HCT116 (cell line): ENCODE data around the gene TMEM131.

ENCODE experiments used
- FOSL1 ChIP-seq: IDR thresholded peaks from 2 replicates; pipeline ENCODE4 v1.6.1; 2012; ENCODE audit warnings: low read depth
- POLR2A ChIP-seq: IDR thresholded peaks from 2 replicates; pipeline ENCODE4 v1.7.0; 2011; ENCODE audit warnings: borderline replicate concordance; ENCODE audit not compliant: insufficient read depth, insufficient read length; ENCODE audit errors: extremely low read depth
- POLR2AphosphoS5 ChIP-seq: IDR thresholded peaks from 2 replicates; pipeline ENCODE4 v1.6.1; 2011; ENCODE audit warnings: mild to moderate bottlenecking, low read depth, low read length, moderate library complexity
- RAD21 ChIP-seq: IDR thresholded peaks from 2 replicates; pipeline ENCODE4 v1.6.1; 2012; ENCODE audit warnings: low read depth, mild to moderate bottlenecking
- ZFX ChIP-seq: fragments of 450-650 bp; IDR thresholded peaks from 2 replicates; pipeline ENCODE4 v1.6.1; 2017
- TF ChIP-seq, protein P1 (sequence below), 3 experiments: fragments of 200-600 bp in 1 of 3; sonication (generic) in 1 of 3; IDR thresholded peaks in 2 of 3; conservative IDR thresholded peaks in 1 of 3; 2 replicates each; pipeline ENCODE4 v1.5.1; 2012 to 2017; ENCODE audit warnings: low read depth in 2 of 3, low read length in 2 of 3, antibody characterized with exemption in 1 of 3, borderline replicate concordance in 1 of 3, control low read depth in 1 of 3, mild to moderate bottlenecking in 1 of 3, mixed read lengths in 1 of 3, mixed run types in 1 of 3, moderate library complexity in 1 of 3; ENCODE audit not compliant: insufficient read depth in 1 of 3

DNA sequence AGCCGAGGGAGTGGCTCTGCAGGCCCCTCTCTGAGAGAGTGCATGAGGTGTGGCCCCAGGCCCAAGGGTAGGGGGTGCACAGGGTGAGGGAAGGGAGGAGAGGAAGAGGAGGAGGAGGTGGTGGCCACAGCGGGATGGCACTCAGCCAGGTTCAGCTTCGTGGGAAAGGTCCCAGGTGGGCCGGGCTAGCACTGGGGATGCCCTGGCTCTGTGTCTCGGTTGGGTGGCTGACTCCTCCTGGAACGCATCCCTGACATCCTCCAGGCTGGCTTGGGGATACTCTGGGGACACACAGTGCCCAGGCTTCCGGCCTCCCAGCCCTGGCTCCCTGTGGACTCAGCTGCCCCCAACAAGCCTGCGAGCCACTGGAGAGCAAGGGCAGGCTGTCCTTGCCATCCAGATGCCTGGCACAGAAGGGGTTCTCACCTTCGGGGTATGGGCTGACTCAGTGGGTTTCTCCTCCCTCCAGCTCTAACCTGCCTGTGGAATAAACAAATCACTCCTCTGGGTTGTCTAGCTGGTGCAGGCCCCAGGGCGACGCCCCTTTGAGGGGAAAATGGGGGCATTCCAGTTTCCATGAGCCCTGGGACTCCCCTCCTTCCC, 283.0 kb downstream of the TMEM131 start:
- TF ChIP-seq, protein P1, sequence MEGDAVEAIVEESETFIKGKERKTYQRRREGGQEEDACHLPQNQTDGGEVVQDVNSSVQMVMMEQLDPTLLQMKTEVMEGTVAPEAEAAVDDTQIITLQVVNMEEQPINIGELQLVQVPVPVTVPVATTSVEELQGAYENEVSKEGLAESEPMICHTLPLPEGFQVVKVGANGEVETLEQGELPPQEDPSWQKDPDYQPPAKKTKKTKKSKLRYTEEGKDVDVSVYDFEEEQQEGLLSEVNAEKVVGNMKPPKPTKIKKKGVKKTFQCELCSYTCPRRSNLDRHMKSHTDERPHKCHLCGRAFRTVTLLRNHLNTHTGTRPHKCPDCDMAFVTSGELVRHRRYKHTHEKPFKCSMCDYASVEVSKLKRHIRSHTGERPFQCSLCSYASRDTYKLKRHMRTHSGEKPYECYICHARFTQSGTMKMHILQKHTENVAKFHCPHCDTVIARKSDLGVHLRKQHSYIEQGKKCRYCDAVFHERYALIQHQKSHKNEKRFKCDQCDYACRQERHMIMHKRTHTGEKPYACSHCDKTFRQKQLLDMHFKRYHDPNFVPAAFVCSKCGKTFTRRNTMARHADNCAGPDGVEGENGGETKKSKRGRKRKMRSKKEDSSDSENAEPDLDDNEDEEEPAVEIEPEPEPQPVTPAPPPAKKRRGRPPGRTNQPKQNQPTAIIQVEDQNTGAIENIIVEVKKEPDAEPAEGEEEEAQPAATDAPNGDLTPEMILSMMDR (IDR thresholded peaks at IDR 0.05 in 2 of 3, conservative IDR thresholded peaks at IDR 0.05 in 1 of 3; ENCODE audit: borderline replicate concordance in 1 of 3, insufficient read depth in 1 of 3, low read depth in 2 of 3, low read length in 2 of 3): no peak
- TF ChIP-seq FOSL1 (no peak), POLR2AphosphoS5 (no peak), POLR2A (no peak), RAD21 (no peak), ZFX (no peak)
